ENCODE results near the gene KRT14.
"Not testable (repeated sequence)": the region's sequence is repeated elsewhere in the genome, so short reads cannot be mapped to it uniquely, and the experiment has no call there.

KRT14 gene

DNA sequence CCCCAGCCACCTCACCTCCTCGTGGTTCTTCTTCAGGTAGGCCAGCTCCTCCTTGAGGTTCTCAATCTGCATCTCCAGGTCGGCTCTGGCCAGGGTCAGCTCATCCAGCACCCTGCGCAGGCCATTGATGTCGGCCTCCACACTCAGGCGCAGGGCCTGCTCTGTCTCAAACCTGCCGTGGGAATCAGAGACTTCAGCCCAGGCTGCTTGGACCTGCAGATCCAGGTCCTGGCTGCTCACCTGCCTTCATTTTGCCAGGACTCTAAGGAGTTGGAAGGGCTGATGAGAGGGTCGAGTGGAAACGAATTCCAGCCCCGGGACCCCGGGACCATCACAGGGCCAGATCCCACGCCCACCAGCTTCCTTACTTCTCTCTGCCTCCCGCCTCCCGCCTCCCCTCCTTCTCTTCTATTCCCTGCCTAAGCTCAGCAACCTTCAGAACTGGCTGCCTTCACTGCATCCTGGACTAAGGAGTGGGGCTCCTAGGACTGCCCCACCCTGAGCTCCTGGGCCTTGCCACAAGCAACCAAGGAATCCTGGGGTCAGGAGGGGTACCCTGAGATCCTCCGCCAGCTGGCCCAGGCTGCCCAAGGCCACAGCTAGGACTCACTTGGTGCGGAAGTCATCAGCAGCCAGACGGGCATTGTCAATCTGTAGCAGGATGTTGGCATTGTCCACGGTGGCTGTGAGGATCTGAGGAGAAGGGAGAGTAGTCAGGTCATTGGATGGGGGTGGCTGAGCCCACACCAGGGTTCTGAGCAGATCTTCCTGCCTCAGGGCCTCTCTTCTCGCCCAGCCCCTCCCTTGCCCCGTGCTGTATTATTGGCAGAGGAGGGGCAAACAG lies 35.9 kb upstream of the KRT14 start:
- not testable (repeated sequence) for DNase-seq

DNA sequence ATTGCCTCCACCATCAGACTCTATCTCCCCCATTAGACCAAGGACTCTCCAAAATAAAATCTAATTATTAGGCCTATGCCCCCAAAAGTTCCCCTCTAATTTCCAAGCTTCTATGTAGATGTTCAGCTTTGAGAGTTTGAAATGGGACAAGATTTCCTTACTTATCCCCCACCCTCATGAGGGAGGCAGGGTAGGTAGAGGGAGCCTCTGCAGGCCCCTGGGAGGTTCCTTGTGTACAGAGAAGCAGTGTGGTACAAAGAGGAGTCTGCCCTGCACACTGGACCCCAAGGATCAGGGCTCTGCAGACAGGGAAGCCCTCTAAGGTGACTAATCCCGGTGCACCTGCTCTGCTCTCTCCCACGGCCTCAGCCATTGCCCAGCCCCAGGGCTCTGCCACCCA lies 35.2 kb upstream of the KRT14 start:
- DNase-seq: no peak

DNA sequence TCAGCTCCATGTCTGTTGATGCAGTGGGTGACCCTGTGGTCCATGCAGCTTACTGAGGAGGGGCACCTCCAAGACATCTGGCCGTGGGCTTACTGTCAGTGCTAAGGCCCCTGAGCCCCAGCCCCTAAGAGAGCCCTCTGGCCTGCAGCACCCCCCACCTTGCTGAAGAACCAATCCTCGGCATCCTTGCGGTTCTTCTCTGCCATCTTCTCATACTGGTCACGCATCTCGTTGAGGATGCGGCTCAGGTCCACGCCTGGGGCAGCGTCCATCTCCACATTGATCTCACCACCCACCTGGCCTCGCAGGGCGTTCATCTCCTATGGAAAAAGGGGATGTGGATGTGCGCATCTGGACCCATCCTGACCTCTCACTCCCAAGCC lies 34.7 kb upstream of the KRT14 start:
- not testable (repeated sequence) for DNase-seq

DNA sequence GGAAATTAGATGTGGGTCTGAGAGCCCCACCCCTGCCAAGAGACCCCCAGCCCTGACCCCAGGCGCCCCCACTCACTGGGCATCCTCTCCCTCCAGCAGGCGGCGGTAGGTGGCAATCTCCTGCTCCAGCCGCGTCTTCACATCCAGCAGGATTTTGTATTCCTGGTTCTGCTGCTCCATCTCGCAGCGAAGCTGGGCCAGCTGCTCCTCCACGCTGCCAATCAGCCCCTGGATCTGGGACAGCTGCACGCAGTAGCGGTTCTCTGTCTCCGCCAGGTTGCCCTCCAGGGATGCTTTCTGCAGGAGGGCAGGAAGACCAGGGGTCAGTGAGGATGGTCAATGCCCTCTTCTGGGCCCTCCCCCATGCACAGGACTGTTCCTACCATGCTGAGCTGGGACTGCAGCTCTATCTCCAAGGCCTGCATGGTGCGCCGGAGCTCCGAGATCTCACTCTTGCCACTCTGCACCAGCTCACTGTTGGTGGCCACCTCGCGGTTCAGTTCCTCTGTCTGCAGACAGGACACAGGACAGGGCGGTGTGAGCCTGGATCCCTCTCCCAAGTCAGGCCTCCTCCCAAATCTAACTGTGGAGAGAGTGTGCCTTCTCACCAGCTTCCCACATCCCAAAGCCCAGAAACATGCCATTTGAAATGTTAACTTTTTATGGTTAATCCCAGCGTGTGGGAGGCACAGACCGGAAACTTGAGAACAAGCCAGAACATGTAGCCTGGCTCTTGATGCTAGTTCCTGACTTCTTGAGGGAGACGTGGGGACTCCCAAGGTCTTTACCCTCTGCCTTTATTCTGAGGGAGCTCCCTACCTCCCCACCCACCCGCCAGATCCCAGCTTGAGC lies 34.1 kb upstream of the KRT14 start:
- DNase-seq: no peak

DNA sequence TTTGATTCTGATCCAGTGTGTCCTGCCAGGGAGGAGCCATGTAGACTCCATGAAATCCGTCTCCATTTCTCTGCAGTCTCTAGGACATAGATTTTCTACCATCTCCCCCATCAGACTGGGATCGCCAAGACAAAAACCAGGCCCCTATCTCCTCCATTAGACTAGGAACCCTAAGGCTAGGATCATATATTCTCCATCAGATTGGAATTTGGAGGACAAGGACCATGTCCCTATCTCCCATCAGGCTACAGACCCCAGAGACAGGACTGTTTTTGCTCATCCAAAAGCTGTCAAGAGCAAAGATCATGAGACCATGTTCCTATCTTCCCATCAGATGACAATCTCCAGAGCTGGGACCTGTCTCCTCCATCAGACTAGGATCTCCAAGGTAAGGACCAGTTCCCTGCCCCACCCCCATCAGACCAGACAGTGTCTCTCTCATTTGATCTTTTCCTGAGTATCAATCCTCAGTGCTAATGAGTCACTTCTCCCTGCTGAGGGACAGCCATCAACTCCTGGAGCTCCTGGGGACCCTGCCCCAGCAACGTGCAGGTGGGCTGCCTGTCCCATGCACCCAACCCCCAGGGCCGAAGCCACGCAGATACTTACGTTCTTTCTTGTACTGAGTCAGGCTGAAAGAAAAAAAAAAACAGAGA lies 33.4 kb upstream of the KRT14 start:
- not testable (repeated sequence) for DNase-seq

DNA sequence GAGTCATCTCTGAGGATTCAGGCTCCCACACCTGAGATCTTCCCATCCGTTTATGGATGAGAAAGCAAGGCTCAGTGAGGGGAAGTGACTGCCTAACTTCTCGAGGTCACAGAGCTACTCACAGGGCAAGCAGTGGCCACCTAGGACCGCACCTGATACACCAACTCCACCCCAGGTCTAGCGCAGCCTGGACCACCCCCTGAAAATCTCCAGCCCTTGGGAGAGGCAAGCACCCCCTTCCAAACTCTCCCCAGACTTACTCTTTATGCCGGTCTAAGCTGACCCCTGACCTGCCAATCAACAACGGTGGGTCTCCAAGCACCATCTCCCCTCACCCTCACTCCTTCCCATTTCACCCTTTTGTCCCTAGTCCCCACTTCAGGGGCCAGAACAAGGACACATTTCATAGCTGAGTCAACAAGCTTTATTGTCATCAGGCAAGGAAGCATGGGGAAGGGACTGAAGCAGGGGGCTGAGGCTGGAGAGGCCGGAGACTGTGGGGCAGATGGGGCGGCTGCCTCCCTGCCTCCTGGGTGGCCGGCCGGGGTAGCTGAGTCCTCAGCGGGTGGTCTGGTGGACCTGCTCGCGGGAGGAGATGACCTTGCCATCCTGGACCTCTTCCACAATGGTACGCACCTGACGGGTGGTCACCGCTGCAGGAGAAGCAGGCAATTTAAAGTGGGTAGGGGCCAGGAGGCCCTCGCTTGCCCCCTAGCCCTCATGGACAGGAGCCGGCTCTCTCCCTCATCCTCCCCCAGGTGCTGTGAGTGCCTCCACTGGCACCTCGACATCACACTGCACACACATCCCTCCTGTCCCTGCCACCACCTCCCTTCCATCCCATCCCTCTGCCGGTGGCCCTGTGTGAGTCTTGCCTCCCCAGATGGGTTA lies 32.6 kb upstream of the KRT14 start:
- DNase-seq: no peak

DNA sequence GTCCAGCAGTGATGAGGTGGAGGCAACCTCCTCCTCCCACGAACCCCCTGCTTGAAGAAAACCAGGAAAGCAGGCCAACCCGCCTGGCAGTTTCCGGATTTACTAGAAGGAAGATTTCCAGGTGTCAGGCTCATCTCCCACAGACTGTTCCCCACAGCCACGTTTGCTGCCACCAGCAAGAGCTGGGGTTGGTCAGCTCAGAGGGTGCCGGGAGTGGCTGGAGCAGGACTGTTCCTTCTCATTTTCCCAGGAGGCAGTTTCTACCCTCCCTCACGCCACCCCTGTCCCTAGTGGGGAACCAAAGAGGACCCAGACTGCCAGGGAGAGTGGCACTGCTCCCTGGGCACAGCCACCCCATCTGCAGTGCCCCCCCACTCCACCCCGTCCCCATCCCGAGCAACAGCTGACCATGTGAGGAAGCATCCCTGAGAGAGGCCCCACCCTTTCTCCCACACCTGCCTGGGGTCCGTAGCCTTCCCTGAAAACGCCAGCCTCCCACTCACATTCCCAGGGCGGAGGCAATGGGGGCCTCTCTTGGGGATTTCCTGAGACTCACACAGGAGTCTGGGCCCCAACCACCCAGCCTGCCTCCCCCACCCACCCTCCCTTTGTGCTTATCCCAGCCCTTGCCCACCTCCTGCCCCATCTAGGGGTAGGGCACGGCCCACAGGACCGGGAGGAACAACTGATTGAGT lies 31.8 kb upstream of the KRT14 start:
- no peak for DNase-seq

DNA sequence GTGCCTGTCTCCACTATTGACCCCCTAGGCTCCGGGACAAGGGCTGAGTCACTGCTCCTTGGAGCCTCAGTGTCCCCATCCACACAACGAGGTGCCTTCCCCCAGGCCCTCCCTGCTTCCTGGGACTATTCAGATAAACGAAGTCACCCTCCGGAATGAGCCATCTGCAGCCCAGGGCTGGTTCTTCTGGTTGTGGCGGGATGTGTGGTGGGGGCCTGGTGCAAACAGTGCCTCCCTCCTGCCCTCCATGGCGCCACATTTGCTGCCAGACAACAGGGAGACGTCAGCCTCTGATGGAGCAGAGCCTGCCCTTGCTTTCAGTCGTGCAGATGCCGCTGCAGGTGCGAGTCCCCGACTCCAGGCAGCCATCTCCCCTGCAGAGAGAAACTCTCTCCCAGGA lies 31.0 kb upstream of the KRT14 start:
- DNase-seq: no peak

DNA sequence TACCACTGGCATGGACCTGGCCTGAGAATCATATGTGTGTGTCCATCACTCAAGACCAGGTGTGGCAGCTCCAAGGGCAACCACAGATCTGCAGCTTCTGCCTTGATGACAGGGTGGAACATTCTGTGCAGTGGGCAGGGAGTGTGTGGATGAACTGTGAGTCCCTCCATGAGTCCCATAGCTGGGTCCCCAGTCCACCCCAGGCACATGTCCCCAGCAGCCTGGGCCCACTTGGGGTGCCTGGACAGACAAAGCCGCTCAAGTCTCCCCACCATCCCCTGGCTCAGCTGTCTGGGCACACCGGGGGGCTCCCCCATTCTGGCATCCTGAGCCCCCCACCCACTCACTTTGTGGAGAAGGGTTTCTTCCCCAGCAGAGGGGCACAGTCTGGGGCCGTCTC lies 30.4 kb upstream of the KRT14 start:
- no peak for DNase-seq

DNA sequence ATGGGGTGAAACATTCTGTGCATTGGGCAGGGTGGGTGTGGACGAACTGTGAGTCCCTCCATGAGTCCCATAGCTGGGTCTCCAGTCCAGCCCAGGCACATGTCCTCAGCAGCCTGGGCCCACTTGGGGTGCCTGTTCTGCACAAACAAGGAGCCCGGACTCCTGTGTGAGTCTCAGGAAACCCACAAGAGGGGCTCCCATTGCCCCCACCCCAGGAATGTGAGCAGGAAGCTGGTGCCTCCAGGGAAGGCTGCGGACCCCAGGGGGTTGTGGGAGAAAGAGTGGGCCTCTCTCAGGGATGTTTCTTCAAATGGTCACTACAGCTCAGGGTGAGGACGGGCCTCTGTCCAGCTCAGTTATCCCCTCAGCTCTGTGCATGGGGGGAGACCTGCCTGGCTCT lies 29.8 kb upstream of the KRT14 start:
- DNase-seq: not testable (repeated sequence)

DNA sequence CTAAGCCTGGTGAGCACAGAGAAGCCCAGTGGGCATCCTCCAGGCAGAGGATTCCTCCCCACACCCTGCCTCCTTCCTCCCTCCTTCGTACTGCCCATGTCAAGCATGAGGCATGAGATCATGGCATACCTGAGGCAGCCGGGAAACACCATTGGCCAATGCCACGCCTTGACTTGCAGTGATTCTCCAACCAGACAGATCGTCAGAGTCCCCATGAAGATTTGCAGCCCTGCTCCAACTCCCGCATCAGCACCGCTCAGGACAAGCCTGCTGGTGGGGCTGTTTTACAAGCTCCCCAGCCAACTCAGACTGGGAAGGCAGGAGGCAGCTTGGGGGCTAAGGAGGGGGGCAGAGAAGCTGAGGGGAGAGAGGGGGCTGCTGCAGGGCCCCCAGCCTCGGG lies 28.8 kb upstream of the KRT14 start:
- DNase-seq: no peak

DNA sequence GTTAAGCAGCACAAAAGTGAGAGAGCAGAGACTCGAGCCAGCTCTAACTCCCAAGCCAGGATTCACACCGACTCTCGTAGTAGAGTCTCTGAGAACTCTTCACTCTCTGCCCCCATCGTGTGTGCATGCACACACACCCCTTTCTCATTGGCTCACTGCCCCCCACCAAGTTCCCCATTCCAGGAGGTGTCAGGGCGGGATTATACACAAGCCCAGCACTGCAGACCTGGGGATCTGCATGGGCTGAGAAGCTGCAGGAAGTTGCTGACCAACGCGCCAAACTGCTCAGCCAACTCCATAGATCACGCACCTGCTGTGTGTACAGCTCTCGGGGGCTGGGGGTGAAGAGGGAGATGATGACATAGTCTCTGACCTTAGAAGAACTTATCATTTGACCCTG lies 28.1 kb upstream of the KRT14 start:
- peak; percentile 15 to 17 for DNase-seq

DNA sequence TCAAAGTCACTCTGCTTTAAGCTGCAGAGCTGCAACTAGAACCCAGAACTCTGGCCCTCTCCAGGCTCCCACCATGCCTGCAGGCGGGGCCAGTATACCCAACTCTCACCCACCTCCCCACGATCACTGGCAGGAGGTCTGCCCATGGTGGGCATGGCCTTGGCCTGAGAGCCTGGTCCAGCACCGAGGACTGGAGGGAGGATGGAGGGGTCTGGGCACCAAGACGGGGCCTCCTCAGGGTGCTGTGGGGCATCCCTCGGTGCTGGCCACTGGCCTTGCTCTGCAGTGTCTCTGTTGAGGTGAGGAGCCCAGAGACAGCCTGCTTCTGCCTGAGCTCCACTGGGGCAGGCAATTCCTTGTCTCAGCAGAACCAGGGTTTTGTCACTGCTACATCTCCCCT lies 27.4 kb upstream of the KRT14 start:
- no peak for DNase-seq

DNA sequence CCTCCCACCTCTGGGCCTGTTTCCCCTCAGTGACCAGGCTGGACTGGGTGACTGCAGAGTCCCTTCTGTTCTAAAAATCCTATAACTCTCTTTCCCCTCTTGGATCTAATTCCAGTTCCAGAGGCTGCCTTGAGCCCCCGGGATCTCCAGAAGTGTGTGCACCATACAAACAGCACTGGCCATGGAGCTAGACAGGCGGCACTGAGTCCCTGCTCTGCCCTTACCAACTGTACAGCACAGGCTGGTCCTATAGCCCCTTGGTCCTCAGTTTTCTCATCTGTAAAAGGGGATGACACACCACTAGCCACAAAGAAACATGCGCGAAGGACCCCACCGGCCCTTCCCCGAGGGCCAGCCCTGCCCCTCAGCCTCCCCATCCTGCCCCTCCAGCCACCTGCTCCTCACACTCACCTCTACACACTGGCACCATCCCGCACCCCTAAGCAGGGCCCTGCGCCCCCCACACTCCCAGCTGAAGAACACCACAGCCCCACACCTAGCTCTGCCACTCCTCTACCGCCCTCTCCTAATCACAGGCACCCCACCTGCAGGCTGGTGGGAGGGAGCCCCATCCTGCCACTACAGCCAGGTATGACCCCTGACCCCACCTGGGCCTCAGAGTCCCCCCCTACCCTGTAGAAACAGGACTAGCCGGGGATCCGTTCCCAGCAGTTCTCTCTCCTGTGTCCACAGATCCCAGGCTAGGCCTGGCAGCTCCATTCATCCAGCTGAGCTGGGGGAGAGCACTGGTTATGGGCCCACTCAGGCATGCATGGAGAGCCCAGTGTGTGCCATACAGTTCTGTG lies 26.8 kb upstream of the KRT14 start:
- DNase-seq: no peak

DNA sequence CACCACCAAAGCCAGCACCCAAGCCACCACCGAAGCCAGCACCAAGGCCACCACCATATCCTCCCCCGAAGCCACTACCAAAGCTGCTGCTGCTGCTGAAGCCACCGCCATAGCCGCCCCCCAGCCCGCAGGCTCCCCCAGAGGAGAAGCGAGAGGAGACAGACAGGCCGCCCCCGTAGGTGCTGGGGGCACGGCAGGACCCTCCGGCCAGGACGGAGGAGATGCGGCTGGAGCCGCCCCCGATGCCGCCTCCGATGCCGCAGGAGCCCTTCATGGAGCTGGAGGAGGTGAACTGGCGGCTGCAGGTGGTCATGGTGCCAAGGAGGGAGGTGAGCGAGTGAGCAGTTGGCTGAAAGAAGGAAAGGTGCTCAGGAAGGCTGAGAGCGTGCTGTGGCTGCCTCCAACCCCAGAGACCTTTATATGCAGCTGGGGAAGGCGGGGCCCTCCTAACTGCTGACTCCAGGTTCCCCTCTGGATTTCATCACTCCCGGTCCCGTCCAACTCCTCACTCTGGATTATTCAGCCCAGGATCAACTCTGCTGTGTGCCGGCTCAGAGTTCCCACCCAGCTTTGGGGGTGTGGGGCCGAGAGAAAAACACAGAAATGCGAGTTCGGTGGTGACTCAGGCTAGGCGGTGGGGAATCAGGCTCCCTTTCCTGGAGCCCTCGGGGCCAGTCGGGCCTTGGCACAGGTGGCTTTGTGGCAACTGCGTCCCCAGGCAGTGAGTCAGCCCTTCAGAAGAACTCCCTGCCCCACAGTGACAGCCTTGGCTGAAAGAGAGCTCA lies 25.9 kb upstream of the KRT14 start, which contains the start of gene KRT16:
Gene KRT16 (minus strand): TSS at position 392 of the 785 bp plus-strand sequence. CDS start 79 bp downstream, at position 313.
- DNase-seq: not testable (repeated sequence)

DNA sequence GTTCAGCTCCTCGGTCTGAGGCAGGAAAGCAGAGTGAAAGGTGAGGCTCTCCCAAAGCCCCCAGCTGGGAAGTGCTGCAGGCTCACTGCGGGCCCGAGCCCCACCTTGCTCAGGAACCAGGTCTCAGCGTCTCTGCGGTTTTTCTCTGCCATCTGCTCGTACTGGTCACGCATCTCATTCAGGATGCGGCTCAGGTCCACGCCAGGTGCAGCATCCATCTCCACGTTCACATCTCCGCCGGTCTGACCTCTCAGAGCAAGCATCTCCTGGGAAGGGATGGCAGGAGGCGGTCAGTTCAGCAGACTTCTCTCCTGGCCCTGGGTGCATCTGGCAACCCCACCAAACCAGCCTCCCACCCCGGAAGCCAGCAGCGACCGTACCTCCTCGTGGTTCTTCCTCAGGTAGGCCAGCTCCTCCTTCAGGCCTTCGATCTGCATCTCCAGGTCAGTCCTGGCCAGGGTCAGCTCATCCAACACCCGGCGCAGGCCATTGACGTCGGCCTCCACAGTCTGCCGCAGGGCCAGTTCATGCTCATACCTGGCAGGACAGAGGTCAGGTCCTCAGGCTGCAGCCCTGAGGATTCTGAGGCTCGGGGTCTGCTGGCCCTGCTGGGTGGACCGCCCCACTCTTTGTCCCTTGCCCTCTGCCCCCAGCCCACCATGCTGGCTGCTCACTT lies 24.4 kb upstream of the KRT14 start:
- DNase-seq: no peak

DNA sequence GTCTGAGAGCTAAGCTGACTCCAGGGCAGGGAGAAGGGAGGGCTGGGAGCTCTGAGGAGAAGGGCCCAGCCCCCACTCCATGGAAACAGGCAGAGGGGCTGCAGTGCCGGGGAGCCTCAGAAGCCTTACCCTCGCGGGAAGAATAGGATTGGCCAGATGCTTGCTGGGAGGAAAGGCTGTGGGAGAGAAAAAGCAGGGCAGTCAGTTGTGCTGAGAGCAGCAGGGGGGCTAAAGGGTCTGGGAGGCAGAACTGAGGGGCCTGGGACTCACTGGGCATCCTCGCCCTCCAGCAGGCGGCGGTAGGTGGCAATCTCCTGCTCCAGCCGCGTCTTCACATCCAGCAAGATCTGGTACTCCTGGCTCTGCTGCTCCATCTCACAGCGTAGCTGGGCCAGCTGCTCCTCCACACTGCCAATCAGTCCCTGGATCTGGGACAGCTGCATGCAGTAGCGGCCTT lies 23.4 kb upstream of the KRT14 start:
- DNase-seq: not testable (repeated sequence)

DNA sequence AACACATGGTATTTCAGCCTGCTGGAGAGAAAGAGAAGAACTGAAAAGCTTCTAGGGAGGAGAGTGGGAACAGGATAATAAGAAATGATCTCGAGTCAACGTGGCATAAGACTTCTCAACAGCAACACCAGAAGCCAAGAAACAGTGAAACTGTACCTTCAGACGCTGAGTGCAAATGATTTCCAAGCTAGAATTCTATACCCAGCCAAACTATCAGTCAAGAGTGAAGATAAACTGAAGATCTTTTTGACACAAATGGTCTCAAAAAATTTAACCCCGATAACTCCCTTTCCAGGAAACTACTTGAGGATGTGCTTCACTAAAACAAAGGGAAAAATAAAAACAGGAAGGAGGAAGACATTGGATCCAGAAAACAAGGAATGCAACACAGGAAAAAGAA lies 20.2 kb upstream of the KRT14 start:
- DNase-seq: not testable (repeated sequence)

DNA sequence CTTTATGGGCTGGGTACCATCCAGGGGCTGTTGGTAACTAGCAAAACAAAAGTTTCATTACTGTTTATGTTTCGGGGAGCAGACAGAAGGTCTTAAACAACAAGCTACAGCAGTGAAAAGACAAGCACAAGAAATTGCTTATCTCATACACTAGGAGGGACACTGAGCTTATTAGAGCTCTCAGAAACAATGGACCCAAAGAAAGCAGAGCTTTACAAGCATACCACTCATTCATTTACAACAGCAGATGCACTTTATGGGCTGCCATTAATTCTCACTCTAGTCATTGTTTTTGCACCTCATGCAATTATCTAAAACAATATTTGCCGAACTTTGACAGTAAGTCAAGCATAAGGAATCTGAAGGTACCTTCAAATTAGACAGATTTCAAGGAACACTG lies 15.8 kb upstream of the KRT14 start:
- no peak for DNase-seq
